Right lung (tissue), 5 donors: ENCODE results near the gene RIMBP2. TPM values are rescaled to one million over a fixed set of nuclear protein-coding genes. Genes with fewer than 3 reads are reported as not detected.

Source experiments
- DNase-seq, 2 donors: peaks; one replicate each; pipeline ENCODE4 v3.0.0-alpha.2; 2013
- polyA plus RNA-seq, 5 donors: library from polyadenylated mRNA; unstranded; fragments of 120-200 nt; gene quantifications; one replicate each; pipeline versions ENCODE4 v1.2.1 to v1.2.3, GENCODE V29; 2013; ENCODE audit warnings: inconsistent platforms in 1 of 5, low replicate concordance in 1 of 5; ENCODE audit not compliant: insufficient read length in 5 of 5, insufficient read depth in 1 of 5

Gene RIMBP2
- polyA plus RNA-seq, 5 donors = 10.6 to 18.9 (median 16.1) TPM

- no peak for DNase-seq
Measured at GRCh38 chr12:130374083-130374482, 342.0 kb downstream of the RIMBP2 start.

- no peak for DNase-seq
Measured at GRCh38 chr12:130372936-130373335, 343.2 kb downstream of the RIMBP2 start.

- DNase-seq = no peak
Measured at GRCh38 chr12:130371296-130371695, 344.8 kb downstream of the RIMBP2 start.

DNA sequence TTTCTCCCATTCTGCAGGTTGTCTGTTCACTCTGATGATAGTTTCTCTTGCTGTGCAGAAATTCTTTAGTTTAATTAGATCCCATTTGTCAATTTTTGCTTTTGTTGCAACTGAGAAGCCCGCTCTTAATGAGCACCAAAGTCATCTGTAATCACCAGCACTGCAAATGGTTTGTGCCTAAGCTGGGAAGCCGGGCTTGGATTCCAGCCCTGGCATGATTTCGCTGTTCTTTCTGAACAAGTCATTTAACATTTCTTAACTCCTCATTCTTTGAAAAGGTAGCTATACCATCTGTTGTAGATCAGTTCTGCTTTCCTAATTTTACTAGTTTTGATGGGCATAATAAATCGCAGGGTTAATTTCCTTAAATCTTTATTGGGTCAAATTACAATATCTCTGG is 346.3 kb downstream of the RIMBP2 start:
- DNase-seq = no peak

DNA sequence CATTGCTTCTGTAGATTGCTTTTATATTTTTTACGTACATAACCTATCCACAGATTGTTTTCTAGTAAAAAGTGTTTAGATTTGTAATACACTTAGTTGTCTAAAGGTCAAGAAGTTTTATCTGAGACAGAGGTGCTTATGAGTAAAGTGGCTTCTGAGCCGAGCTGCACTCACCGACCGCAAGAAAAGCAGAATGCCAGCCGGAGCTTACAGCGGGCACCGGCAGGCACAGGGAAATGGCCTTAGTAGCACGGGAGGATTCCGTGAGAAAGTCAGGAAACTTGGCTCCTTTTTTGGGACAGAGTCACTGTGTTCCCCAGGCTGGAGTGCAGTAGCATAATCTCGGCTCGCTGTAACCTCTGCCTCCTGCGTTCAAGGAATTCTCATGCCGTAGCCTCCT is 348.6 kb downstream of the RIMBP2 start:
- no peak for DNase-seq

DNA sequence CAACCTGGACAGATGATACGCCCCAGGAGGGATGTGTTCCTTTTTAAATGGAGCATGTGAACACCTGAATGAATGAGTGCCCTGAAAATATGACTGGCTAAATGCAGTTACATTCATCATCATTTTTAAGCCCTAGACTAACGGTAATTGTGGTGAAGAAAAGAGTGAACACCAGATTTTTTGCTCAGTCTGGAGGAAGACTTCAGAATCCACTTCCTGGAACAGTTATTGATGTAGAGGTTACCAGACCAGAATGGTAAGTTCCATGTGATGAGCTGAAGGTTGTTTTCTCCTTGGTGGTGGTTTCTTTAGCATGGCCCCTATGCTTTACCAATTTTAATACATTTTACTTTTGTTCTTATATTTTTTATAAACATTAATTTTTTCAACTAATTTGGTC is 349.1 kb downstream of the RIMBP2 start:
- no peak for DNase-seq

DNA sequence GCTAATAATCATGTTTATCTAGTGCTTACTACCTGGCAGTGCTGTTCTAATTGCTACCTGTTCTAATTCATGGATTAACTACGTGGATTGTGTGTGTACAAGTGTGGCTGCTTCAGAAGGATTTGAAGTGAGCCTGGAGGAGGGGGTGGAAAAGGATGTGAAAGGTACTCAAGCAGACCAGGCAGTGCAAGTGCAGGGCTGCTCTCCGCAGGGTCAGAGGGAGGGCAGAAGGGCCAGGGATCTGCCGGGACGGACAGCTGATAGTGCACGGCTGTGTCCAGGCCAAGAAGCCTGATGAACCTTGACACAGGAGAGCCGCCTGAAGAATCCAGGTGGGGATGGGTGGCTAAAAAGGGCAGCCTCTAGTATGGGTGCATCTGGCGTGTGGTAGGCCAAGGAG is 349.9 kb downstream of the RIMBP2 start:
- DNase-seq = no peak

DNA sequence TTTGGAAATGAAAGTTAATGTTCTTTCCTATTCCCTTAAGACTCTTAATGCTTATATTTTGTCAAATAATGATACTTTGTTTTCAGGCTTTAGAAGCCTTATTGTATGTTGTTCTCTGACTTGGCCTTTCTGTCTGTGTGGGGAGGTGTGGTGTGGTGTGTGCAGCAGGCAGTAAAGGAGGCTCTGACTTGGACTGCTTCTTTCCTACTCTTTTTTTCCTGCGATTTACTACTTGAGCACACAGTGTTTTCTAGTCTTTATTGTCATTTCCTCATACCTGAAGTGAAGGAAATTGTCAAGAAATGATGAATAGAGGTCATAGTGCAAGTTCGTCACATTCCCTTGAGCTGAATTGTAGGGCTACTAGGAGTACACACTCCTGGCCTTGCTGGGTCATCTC is 351.5 kb downstream of the RIMBP2 start:
- DNase-seq = no peak

- no peak for DNase-seq
Measured at GRCh38 chr12:130362060-130362459, 354.0 kb downstream of the RIMBP2 start.

GRCh38 chr12:130357729-130358330 is 358.3 kb downstream of the RIMBP2 start:
- no peak for DNase-seq

- no peak for DNase-seq
Measured at GRCh38 chr12:130357241-130357640, 358.9 kb downstream of the RIMBP2 start.

- DNase-seq = no peak
Measured at GRCh38 chr12:130356222-130356621, 359.9 kb downstream of the RIMBP2 start.

DNA sequence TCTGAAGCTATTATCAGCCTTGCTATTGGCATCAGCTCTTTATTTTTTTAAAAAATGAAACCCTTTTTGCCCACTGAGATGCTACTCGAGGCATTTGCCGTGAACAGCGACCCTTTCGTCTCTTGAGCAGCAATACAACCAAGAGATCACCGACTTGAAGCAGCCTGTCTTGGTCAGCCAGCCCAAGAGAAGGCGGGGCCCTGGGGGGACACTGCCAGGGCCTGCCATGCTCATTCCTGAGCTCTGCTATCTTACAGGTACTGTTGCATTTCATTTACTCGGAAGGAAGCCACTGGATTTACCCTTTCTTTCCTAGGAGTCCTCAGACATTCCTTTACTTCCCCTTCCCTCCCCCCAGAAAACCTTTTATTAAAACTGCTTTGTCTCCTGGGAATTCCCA is 361.7 kb downstream of the RIMBP2 start:
- DNase-seq = no peak

- no peak for DNase-seq
Measured at GRCh38 chr12:130353081-130353480, 363.0 kb downstream of the RIMBP2 start.

DNA sequence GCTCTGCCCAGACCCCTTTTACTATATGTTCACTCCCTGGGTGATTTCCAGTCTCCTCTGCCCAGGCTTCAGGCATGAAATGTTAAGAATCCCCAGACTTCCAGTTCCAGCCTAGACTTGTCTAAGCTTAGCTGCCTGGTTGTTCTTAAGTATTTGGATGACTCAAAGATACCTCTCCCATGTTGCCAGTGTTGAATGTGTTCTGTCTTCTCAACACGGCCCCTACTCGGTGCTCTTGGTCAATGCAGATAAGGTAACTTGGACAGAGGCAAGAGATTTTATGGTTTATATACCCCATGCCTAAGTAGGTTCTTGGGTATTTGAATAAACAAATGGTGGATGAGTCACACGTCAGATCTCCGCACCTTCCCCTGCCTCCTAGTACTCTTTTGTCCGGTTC is 364.8 kb downstream of the RIMBP2 start:
- no peak for DNase-seq

GRCh38 chr12:130350715-130351114 is 365.4 kb downstream of the RIMBP2 start:
- DNase-seq = no peak

GRCh38 chr12:130347588-130347987 is 368.5 kb downstream of the RIMBP2 start:
- no peak for DNase-seq

Other genes with a start within 250 kb of the RIMBP2 start
- gene STX2, start 123.0 kb upstream of the RIMBP2 start, polyA plus RNA-seq = 10 to 100 TPM; 26.1 to 39.3 (median 32.0) TPM
- gene RAN, start 155.8 kb upstream of the RIMBP2 start, polyA plus RNA-seq = 100 to 1,000 TPM; 515 to 688 (median 571) TPM
- 10 to 100 TPM; 24.2 to 42.1 (median 29.2) TPM for gene ADGRD1, start 237.6 kb upstream of the RIMBP2 start, polyA plus RNA-seq